ENCODE measurements around the gene SLC2A6. TPM values are rescaled to one million over a fixed set of nuclear protein-coding genes. Genes with fewer than 3 reads are reported as not detected.

Gene SLC2A6
- total and polyA plus RNA-seq, 8 donors, result 1.9 to 22.4 (median 2.9) TPM

- TF ChIP-seq CTCF (IDR thresholded peaks at IDR 0.05), result no peak
- Histone ChIP-seq H3K4me1 (peaks cover 0 to 9% of the 10 kb centered on the region in 2 donors), H3K9me3 (no peaks in the 10 kb centered on the region), H3K27me3 (peaks cover 14 to 51% of the 10 kb centered on the region in 2 donors), H3K27ac (no peak overlapping the region), H3K36me3 (no peaks in the 10 kb centered on the region), H3K4me3 (no peak overlapping the region)
- DNase-seq, result no peak
- no peak for ATAC-seq
- intact Hi-C loops (cut with DNase I), result no loop called here
These were observed 49.7 kb downstream of the SLC2A6 start for GRCh38 chr9:133429214-133429613.

GRCh38 chr9:133428617-133429101 lies 50.2 kb downstream of the SLC2A6 start:
- DNase-seq, result peak in 1 of 4 donors; percentile 45
- no peaks in the 10 kb centered on the region for H3K9me3 ChIP-seq
- H3K4me1 ChIP-seq, result peaks cover 0 to 9% of the 10 kb centered on the region in 2 donors
- peaks cover 14 to 51% of the 10 kb centered on the region in 2 donors for H3K27me3 ChIP-seq
- peak; percentile 78 for ATAC-seq
- peak overlapping the region in 1 of 2 donors; percentile 19 for H3K4me3 ChIP-seq
- no peak for TF ChIP-seq CTCF (IDR thresholded peaks at IDR 0.05)
- no peak overlapping the region for H3K27ac ChIP-seq
- intact Hi-C loops (cut with DNase I), result no loop called here
- no peaks in the 10 kb centered on the region for H3K36me3 ChIP-seq

- Histone ChIP-seq H3K27me3 (peaks cover 14 to 51% of the 10 kb centered on the region in 2 donors), H3K4me3 (no peak overlapping the region), H3K4me1 (peaks cover 0 to 9% of the 10 kb centered on the region in 2 donors), H3K27ac (no peak overlapping the region), H3K36me3 (no peaks in the 10 kb centered on the region), H3K9me3 (no peaks in the 10 kb centered on the region)
- intact Hi-C loops (cut with DNase I), result no loop called here
- DNase-seq (no peak), ATAC-seq (no peak)
- no peak for TF ChIP-seq CTCF (IDR thresholded peaks at IDR 0.05)
These were observed 51.1 kb downstream of the SLC2A6 start for GRCh38 chr9:133427658-133428348.

- peaks cover 0 to 9% of the 10 kb centered on the region in 2 donors for H3K4me1 ChIP-seq
- no peaks in the 10 kb centered on the region for H3K36me3 ChIP-seq
- peaks cover 14 to 51% of the 10 kb centered on the region in 2 donors for H3K27me3 ChIP-seq
- DNase-seq, result peak in 1 of 4 donors; percentile 57
- intact Hi-C loops (cut with DNase I), result no loop called here
- ATAC-seq, result no peak
- TF ChIP-seq CTCF (IDR thresholded peaks at IDR 0.05), result no peak
- no peaks in the 10 kb centered on the region for H3K9me3 ChIP-seq
- no peak overlapping the region for H3K27ac ChIP-seq
- H3K4me3 ChIP-seq, result no peak overlapping the region
These were observed 52.9 kb downstream of the SLC2A6 start for GRCh38 chr9:133426011-133426410.

- Histone ChIP-seq H3K27me3 (peaks cover 14 to 46% of the 10 kb centered on the region in 2 donors), H3K9me3 (no peaks in the 10 kb centered on the region), H3K27ac (no peak overlapping the region), H3K36me3 (no peaks in the 10 kb centered on the region), H3K4me1 (peaks cover 0 to 9% of the 10 kb centered on the region in 2 donors), H3K4me3 (no peak overlapping the region)
- ATAC-seq, result no peak
- intact Hi-C loops (cut with DNase I), result no loop called here
- DNase-seq, result peak in 1 of 4 donors; percentile 59
- TF ChIP-seq CTCF (IDR thresholded peaks at IDR 0.05), result no peak
These were observed 53.8 kb downstream of the SLC2A6 start for GRCh38 chr9:133425049-133425632.
